HG03469 (cell line): Measurements from ENCODE around the gene ISCA2.
A peak's percentile ranks its signal among the peaks of the same experiment; 100 is the strongest.
"Not testable (repeated sequence)": the region's sequence is repeated elsewhere in the genome, so short reads cannot be mapped to it uniquely, and the experiment has no call there.

Experiments used
- ATAC-seq: cut with Tn5 transposase; IDR thresholded peaks from one replicate; pipeline ENCODE4 v1.9.1; 2021; ENCODE audit warnings: mild to moderate bottlenecking, moderate library complexity, moderate number of reproducible peaks; ENCODE audit not compliant: unreplicated experiment

ISCA2 gene, protein sequence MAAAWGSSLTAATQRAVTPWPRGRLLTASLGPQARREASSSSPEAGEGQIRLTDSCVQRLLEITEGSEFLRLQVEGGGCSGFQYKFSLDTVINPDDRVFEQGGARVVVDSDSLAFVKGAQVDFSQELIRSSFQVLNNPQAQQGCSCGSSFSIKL

GRCh38 chr14:74493343-74494261 lies at the start of gene ISCA2:
ISCA2 (plus strand) TSS chr14:74493765; CDS start chr14:74493775, 10 bp downstream.
- ATAC-seq = peak; percentile 68

- ATAC-seq = no peak
Observed at GRCh38 chr14:74444866-74445265, 48.7 kb upstream of the ISCA2 start.

GRCh38 chr14:74454397-74454796 lies 39.2 kb upstream of the ISCA2 start:
- ATAC-seq = not testable (repeated sequence)

- no peak for ATAC-seq
Observed at GRCh38 chr14:74456684-74457564, 36.6 kb upstream of the ISCA2 start.

DNA sequence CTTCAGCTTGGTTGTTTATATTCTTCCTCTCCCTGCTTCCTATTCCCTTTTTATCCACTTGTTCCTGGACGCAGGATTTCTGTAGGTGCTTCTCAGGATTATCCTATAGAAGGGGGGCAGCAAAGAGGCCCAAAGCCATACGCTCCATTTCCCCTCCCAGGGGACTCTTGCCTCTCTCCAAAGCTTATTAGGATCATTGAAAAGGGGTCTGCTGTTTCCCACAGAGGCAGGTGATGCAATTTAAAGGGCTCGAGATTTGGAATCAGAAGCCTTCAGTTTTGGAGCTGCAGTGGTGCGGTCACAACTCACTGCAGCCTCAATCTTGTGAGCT lies 36.0 kb upstream of the ISCA2 start:
- ATAC-seq = no peak

DNA sequence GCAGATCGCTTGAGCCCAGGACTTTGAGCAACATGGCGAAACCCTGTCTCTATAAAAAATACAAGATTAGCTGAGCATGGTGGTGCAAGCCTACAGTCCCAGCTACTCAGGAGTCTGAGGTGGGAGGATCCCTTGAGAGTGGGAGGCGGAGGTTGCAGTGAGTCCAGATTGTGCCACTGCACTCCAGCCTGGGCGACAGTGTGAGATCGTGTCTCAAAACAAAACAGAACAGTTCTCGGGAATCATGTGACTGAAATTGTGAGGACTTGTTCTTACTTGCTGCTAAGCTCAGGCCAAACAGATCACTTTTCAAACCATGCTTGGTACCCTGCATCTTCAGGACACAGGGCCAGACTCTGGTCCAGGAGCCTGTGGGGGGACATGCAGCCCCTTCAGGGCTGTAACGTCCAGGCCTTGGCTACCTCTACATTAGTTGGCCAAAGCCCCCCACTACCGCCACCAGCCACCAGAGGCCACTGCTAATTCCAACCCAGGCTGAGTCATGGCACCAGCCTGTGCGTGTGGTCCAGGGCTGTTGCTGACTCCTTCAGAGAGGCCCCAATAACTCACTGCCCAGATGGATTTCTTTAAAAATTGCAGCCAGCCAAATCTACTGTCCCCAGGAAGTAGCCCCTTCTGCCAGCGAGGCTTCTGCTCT lies 34.1 kb upstream of the ISCA2 start:
- ATAC-seq = no peak

- no peak for ATAC-seq
Observed at GRCh38 chr14:74459976-74460375, 33.6 kb upstream of the ISCA2 start.

GRCh38 chr14:74462993-74463392 lies 30.6 kb upstream of the ISCA2 start:
- no peak for ATAC-seq

- ATAC-seq = no peak
Observed at GRCh38 chr14:74463697-74464096, 29.9 kb upstream of the ISCA2 start.

DNA sequence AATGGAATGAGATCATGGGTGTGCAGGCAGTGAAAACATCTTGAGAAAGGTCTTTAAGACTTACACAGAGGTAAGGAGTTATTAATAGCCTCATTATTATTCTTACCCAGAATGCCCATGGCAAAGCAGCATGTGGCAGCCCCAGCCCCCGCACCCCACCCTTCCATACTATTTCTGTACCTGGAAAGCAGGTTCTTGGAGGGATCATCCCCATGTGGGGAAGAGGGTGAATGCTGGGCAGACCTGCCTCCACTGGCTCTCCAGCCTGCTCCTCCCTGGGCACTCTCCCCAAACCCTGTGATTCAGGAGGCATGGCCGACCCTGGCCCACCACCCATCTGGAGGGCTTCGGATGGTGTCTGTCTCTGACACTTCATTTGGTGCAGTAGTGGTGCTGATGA lies 28.8 kb upstream of the ISCA2 start:
- no peak for ATAC-seq

DNA sequence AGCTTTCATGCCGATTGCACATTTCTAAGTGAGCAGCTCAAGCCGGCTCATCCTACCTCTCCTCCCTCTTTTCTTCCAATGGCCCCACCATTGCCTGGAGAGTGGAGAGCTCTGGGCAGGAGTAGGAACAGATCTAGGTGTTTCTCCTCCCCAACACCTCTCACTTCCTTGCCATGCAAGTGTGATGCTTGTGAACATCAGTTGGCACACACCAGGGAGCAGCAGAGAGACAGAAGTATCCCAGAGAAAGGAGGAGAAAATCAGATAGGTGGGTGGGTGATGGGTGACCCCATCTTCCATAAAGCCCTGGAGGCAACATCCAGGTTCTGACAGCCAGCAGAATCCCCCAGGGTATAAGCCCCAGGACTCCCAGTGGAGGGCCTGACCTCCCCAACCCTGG lies 28.2 kb upstream of the ISCA2 start:
- no peak for ATAC-seq

- no peak for ATAC-seq
Observed at GRCh38 chr14:74468513-74468912, 25.1 kb upstream of the ISCA2 start.

DNA sequence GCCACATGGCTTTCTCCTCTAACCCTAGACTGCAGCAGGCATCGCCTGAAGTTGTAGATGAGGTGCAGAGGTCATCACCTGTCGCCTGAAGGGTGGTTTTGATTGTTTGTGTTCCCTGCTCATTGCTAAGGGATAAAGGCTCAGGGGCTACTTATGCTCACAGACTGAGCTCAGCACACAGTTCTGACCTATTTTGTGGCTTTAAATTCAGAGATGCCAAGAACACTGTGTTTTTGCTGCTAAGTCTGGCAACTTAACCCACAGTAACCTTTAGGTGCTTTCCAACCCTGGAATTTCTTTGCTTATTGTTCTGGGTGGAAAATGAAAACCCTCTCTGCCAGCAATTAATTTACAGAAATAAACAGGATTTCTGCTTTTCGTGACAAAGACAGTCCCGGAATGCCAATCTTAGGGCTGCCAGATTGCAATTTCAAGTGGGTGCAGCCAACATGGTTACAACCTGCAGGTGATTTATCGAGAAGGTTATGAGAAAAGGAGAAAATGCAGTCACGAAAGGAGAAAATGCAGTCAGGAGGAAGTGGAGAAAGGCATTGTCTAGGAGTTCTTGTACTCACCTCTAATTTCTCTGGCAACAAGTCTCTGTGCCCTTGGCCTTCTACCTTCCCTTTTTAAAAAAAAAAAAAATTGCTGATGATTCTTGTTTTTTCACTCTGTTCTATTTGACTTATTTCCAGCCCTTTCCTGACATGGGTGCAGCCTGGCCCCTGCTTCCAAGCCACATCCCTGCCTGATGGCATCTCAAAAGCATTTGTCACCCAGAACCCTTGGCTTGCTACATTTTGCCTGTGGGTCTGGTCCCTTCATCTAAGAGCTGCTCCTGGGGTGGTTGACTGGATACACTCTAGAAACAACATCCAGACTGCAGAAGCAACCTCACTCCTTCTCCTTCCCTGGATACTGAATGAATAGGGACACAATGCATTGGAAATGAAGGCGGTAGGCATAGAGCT lies 23.7 kb upstream of the ISCA2 start:
- ATAC-seq = no peak

- no peak for ATAC-seq
Observed at GRCh38 chr14:74472601-74473000, 21.0 kb upstream of the ISCA2 start.

DNA sequence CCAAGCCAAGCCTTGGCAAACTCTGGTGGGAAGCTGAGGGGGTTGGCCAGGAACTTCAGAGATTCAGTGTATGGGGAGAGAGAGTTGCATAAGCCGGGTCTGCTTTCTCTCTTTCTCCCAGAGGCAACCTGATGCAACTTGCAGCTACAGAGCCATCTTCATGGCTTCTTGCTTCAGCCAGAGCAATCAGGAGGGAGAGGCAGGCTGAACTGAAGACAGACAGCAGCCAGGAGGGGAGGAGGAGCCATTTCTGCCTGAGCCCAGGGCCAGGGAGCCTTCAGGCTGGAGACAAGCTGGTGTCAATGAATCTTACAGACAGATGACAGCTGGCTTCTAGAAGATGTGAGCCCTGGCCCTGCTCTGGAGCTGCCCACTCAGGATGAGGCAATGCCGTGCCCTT lies 19.2 kb upstream of the ISCA2 start:
- ATAC-seq = no peak

GRCh38 chr14:74475678-74476077 lies 17.9 kb upstream of the ISCA2 start:
- no peak for ATAC-seq

DNA sequence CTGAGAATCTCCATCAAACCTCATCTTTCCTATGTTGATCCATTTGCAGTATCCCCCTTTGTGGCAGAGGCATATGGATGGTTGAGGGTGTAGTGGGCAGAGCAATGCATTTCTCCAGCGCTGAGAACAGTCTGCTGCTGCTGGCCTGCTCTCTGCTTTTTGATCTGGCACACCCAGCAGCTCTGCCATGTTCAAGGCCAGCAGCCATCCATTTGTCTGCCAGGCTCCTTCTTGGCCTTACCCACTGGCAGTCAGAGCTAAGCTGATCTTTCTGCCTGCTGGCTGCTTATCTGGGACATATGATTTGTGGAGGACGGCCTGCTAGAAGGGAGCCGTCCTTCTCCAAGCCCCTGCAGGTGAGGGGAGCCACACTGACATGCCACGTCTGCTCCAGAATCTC lies 17.5 kb upstream of the ISCA2 start:
- no peak for ATAC-seq

DNA sequence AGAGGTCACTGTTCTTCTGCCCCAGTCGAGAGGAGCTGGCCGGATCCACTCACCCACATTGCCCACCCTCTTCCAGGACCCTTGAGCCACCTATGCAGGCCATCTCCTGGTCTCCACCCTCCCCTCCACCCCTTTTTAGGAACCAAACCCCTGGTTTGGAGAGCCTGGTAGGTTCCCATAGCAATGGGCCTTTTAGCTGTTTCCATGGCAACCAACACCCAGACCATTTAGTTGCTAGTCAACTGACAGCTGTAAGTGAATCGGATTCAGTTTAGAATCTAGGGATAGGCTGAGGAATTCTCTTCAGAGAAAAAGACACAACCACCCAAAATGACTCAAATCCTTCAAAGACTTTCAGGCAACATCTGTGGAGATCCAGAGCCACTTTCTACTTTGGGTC lies 17.0 kb upstream of the ISCA2 start:
- no peak for ATAC-seq

GRCh38 chr14:74478996-74479635 lies 14.4 kb upstream of the ISCA2 start:
- ATAC-seq = no peak
